ENCODE results near the gene XPO5.
"Not testable (repeated sequence)": the region's sequence is repeated elsewhere in the genome, so short reads cannot be mapped to it uniquely, and the experiment has no call there.

Gene XPO5

DNA sequence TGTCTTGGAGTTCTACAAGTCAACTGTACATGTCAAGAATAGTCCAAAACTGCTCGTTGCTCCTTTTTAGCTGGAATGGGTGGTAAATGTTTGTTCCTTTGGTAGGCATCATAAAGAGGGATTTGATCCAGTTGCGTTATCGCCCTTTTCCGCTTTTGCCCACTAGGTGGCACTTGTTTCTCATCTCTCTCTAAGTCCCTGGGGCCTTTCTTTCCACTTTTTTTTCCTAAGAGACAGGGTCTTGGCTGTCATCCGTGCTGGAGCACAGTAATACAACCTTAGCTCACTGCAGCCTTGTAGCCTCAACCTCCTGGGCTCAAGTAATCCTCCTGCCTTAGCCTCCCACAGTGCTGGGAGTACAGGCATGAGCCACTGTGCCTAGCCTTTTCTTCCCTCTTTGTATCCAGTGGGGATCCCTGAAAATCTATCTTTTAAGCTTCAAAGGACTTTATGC is 32.5 kb upstream of the XPO5 start:
- TF ChIP-seq, protein P1, sequence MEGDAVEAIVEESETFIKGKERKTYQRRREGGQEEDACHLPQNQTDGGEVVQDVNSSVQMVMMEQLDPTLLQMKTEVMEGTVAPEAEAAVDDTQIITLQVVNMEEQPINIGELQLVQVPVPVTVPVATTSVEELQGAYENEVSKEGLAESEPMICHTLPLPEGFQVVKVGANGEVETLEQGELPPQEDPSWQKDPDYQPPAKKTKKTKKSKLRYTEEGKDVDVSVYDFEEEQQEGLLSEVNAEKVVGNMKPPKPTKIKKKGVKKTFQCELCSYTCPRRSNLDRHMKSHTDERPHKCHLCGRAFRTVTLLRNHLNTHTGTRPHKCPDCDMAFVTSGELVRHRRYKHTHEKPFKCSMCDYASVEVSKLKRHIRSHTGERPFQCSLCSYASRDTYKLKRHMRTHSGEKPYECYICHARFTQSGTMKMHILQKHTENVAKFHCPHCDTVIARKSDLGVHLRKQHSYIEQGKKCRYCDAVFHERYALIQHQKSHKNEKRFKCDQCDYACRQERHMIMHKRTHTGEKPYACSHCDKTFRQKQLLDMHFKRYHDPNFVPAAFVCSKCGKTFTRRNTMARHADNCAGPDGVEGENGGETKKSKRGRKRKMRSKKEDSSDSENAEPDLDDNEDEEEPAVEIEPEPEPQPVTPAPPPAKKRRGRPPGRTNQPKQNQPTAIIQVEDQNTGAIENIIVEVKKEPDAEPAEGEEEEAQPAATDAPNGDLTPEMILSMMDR (IDR thresholded peaks at IDR 0.05; ENCODE audit: low read depth, low read length), result peak; percentile 86

DNA sequence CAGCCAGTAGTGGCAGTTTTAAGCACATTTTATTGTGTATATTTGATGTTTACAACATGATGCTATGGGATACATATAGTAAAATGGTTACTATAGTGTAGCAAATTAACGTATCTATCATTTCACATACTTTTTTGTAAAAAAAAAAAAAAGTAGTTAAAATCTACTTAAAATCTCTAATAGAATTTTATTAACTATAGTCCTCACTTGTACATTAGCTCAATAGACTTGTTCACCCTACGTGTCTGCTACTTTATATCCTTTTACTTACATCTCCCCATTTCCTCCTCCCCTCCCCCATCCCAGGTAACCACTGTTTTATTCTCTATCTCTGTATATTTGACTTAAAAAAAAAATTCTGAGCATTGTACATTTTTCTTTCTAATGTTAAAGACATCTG is 30.2 kb upstream of the XPO5 start:
- TF ChIP-seq, protein P1 (IDR thresholded peaks at IDR 0.05; ENCODE audit: low read depth, low read length), result no peak
- no peak for DNase-seq (ENCODE audit: extremely low read depth, low read depth)

More for the DNA sequence above, 32.5 kb upstream of the XPO5 start:
- peak; percentile 48 for DNase-seq (ENCODE audit: extremely low read depth, low read depth)

DNA sequence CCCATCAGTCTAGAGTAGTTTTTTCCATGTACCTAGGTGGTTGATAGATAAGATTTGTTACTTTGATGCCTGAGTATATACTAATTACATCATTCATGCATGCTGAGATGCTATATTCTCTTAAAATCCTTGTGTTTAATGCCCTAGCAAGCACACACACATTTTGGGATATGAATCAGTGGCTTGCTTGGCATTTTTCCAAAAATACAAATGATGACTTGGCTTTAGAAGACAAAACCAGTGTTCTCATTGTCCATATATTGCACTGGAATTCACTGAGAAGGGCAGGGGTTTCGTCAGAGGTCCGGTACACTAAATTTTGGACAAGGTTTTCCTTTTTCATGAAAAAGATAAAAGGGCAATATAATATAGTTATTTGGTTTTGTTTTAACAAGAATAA is 28.3 kb upstream of the XPO5 start:
- TF ChIP-seq, protein P1 (IDR thresholded peaks at IDR 0.05; ENCODE audit: low read depth, low read length), result no peak

DNA sequence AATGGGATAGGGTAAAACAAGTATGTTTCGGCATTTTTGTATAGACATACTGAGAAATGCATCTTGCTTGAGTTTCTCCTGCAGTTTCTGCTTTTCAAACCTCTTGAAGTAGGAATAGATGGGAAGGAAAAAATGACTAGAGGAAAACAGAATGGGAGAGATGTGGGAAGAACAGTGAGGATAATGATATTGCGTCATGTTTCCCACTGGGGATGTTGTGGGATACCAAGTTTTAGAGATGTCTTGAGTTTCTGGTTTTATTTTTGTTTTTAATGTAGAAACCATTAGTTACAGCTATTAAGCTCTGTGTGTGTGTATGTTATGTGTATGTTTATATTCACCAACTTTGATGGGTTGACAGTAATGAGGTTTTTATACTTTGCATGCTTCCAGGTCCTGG is 24.8 kb upstream of the XPO5 start:
- TF ChIP-seq, protein P1 (IDR thresholded peaks at IDR 0.05; ENCODE audit: low read depth, low read length), result no peak
- DNase-seq (ENCODE audit: extremely low read depth, low read depth), result no peak

More for the DNA sequence above, 28.3 kb upstream of the XPO5 start:
- no peak for DNase-seq (ENCODE audit: extremely low read depth, low read depth)

DNA sequence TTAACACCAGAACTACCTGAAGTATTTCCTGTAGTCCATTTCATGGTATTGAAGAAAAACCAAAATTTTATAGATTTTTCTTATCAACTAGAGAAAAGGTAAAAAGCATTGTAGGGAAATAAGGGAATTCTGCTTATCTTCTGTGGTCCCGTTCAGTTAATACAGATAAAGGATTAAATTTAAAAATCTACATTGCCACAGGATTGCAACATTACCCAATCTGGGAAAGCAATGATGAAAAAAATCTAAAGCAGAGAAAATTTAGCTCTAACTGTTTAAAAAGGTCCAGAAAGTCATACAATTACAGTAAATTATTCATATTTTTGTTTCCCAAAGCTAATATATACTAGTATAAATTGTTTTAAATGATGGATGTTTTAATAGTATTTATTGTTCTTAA is 18.1 kb upstream of the XPO5 start:
- TF ChIP-seq, protein P1 (IDR thresholded peaks at IDR 0.05; ENCODE audit: low read depth, low read length), result no peak
- DNase-seq (ENCODE audit: extremely low read depth, low read depth), result no peak

DNA sequence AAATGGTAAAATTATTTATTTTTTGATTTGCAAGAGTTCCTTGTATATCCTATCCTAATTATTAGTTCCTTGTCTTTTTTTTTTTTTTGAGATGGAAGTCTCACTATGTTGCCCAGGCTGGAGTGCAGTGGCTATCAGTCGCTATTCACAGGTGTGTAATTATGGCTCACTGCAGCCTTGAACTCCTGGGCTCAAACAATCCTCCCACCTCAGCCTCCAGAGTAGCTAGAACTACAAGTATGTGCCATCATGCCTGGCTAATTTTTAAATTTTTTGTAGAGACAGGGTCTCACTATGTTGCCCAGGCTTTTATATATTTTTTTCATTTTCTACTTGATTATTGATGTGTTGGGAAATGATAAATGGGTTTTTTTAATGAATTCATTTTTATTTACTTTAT is 13.7 kb upstream of the XPO5 start:
- DNase-seq (ENCODE audit: extremely low read depth, low read depth), result not testable (repeated sequence)

DNA sequence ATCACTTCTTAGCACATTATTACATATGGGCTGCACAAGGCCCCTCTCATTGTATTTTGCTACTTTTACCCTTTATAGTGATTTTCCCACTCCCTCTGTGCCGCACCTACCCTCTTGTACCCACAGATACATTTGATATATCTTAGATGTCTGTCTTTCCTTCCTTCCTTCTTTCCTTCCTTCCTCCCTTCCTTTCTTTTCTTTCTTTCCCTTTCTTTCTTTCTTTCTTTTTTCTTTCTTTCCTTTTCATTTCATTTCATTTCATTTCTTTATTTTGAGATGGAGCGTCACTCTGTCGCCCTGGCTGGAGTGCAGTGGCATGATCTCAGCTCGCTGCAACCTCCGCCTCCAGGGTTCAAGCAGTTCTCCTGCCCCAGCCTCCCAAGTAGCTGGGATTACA is 12.4 kb upstream of the XPO5 start:
- DNase-seq (ENCODE audit: extremely low read depth, low read depth), result no peak
- TF ChIP-seq, protein P1 (IDR thresholded peaks at IDR 0.05; ENCODE audit: low read depth, low read length), result no peak

DNA sequence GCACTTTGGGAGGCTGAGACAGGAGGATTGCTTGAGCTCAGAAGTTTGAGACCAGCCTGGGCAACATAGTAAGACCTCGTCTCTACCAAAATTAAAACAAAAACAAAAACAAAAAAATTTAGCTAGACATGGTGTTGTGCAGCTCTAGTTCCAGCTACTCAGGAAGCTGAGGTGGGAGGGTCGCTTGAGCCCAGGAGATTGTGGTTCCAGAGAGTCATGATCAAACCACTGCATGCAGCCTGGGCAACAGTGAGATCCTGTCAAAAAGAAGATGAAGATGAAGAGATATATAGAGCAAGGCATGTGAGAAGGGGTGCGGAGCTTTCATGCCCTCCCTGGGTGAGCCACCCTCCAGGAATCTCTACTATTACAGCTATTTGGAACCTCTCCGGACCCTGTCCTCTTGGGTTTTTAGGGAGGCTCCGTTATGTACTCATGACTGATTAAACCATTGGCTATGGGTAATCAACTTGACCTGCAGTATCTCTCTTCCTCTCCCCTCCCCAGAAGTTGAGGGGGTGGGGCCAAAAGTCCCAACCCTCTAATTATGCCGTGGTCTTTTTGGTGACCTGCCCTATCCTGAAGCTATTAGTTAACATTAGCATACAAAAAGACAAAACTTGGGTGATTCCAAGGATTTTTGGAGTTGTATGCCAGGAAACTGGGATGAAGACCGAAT is 9.2 kb upstream of the XPO5 start:
- DNase-seq (ENCODE audit: extremely low read depth, low read depth), result no peak
- TF ChIP-seq, protein P1 (IDR thresholded peaks at IDR 0.05; ENCODE audit: low read depth, low read length), result no peak

Data from AG09319 (cell line).